Measurements from ENCODE around the gene SMIM12.
A peak's percentile ranks its signal among the peaks of the same experiment; 100 is the strongest.

The SMIM12 gene

GRCh38 chr1:34859446-34860200 is at the start of gene SMIM12:
Gene SMIM12 (minus strand): TSS chr1:34859749. CDS start chr1:34855977, 3,772 bp downstream.
- peak; percentile 64 for DNase-seq (ENCODE audit: low read depth)
- peak within 1 kb of the TSS; percentile 99 for H3K4me3 ChIP-seq (ENCODE audit: low read length)
- peak; percentile 78 for TF ChIP-seq CTCF (conservative IDR thresholded peaks at IDR 0.05; ENCODE audit: low read depth, low read length)

- H3K4me3 ChIP-seq (ENCODE audit: low read length), result no peak overlapping the region
- no peak for TF ChIP-seq CTCF (conservative IDR thresholded peaks at IDR 0.05; ENCODE audit: low read depth, low read length)
- DNase-seq (ENCODE audit: low read depth), result no peak
These were observed 48.8 kb upstream of the SMIM12 start for GRCh38 chr1:34908369-34908768.

- DNase-seq (ENCODE audit: low read depth), result no peak
- H3K4me3 ChIP-seq (ENCODE audit: low read length), result no peak overlapping the region
- no peak for TF ChIP-seq CTCF (conservative IDR thresholded peaks at IDR 0.05; ENCODE audit: low read depth, low read length)
These were observed 48.0 kb upstream of the SMIM12 start for GRCh38 chr1:34907487-34908090.

GRCh38 chr1:34906756-34907155 is 47.2 kb upstream of the SMIM12 start:
- no peak overlapping the region for H3K4me3 ChIP-seq (ENCODE audit: low read length)
- TF ChIP-seq CTCF (conservative IDR thresholded peaks at IDR 0.05; ENCODE audit: low read depth, low read length), result no peak
- no peak for DNase-seq (ENCODE audit: low read depth)

GRCh38 chr1:34906222-34906621 is 46.7 kb upstream of the SMIM12 start:
- no peak for DNase-seq (ENCODE audit: low read depth)
- H3K4me3 ChIP-seq (ENCODE audit: low read length), result no peak overlapping the region
- TF ChIP-seq CTCF (conservative IDR thresholded peaks at IDR 0.05; ENCODE audit: low read depth, low read length), result no peak

- H3K4me3 ChIP-seq (ENCODE audit: low read length), result no peak overlapping the region
- DNase-seq (ENCODE audit: low read depth), result no peak
- no peak for TF ChIP-seq CTCF (conservative IDR thresholded peaks at IDR 0.05; ENCODE audit: low read depth, low read length)
These were observed 45.5 kb upstream of the SMIM12 start for GRCh38 chr1:34905098-34905459.

All from retinal pigment epithelial cell (primary cell).